GM18868 (cell line): Measurements from ENCODE around the gene COL4A6.

Experiments
- ATAC-seq: cut with Tn5 transposase; IDR thresholded peaks from one replicate; pipeline ENCODE4 v1.9.1; 2021; ENCODE audit warnings: mild to moderate bottlenecking, moderate library complexity; ENCODE audit not compliant: unreplicated experiment

COL4A6 gene

GRCh38 chrX:108332281-108332680 lies 105.9 kb downstream of the COL4A6 start:
- ATAC-seq = no peak

DNA sequence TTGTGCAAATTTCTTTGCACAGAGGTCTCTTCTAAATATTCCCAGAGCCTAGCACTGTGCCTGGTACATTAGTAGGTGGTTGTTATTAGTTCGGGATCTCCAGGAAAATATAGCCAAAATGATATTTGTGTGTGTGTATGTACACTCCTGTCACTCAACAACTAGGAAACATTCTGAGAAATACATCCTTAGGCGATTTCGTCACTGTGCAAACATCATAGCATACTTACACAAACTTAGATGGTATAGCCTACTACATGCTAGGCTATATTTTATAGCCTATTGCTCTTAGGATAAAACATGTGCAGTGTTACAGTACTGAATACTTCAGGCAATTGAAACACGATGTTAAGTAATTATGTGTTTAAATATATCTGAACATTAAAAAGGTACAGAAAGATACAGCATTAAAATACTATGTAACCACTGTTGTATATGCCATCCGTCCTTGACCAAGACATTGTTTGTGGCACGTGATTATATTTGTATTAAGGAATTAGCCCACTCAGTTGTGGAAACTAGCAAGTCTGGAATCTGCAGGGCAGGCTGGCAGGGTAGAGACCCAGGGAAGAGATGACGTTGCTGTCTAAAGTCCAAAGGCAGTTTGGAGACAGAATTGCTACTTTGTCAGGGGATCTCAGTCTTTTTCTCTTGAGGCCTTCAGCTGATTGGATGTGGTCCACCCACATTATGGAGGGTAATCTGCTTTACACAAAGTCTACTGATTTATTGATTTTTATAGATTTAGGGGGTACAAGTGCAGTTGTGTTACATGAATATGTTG lies 106.9 kb downstream of the COL4A6 start:
- no peak for ATAC-seq

DNA sequence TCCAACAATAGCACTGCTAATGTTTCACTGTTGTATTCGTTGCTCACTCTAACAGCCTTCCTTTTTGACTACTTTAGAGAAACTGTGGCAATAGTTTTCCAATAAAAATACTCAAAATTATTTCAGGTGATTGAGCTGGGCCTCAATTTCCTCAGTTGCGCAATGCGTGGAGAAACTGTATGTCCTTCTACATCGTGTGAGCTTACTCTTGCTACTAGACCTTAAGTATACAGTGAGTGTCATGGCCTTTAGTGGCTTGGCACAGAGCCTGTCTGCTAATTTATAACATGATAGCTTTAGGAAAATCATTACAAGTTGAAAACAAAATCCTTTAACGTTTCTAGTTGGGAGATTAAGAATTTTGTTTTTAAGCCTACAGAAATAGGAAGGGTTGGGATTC lies 114.5 kb downstream of the COL4A6 start:
- no peak for ATAC-seq

GRCh38 chrX:108322234-108322633 lies 116.0 kb downstream of the COL4A6 start:
- ATAC-seq = no peak

- no peak for ATAC-seq
Measured at GRCh38 chrX:108316456-108316855, 121.8 kb downstream of the COL4A6 start.

- no peak for ATAC-seq
Measured at GRCh38 chrX:108313669-108314068, 124.6 kb downstream of the COL4A6 start.

DNA sequence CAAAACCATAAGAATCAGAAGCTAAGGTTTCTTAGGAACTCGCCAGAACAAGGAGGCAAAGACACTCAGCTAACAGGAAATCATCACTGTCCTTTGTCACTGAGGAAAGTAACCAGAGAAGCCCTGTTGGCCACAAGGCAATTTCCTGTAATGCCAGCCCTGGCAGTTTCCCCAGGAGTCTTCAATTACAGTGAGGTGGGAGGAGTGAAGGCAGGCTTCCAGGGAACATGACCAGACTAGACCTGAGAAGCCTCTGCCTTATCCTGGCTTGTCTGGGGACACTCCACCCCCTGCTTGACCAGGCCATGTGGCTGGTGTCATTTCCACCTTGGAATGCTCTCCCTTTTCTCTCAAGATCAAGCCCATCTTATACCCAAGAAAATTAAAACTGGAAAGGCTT lies 125.3 kb downstream of the COL4A6 start:
- ATAC-seq = no peak

- no peak for ATAC-seq
Measured at GRCh38 chrX:108312011-108312410, 126.2 kb downstream of the COL4A6 start.

- ATAC-seq = no peak
Measured at GRCh38 chrX:108310506-108310905, 127.7 kb downstream of the COL4A6 start.

DNA sequence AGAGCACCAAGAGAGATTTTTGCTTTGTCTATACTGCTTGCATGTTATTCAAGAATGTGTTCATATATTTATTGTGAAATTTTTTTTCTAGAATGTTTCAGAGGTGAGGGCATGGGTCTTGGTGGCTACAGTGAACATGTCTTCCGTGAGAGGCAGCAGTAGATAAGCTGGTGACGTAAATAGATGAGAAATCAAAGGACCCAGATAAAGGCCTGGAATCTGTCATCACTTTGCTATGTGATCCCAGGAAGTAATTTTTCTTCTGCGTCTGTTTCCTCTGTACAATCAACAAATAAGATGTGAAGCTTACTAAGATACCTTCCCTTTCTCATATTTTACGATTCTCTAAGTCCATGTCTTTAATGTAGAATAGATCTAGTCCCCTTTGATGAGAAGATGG lies 129.1 kb downstream of the COL4A6 start:
- no peak for ATAC-seq

GRCh38 chrX:108307132-108308085 lies 130.8 kb downstream of the COL4A6 start:
- ATAC-seq = no peak

GRCh38 chrX:108306086-108306485 lies 132.1 kb downstream of the COL4A6 start:
- ATAC-seq = no peak

DNA sequence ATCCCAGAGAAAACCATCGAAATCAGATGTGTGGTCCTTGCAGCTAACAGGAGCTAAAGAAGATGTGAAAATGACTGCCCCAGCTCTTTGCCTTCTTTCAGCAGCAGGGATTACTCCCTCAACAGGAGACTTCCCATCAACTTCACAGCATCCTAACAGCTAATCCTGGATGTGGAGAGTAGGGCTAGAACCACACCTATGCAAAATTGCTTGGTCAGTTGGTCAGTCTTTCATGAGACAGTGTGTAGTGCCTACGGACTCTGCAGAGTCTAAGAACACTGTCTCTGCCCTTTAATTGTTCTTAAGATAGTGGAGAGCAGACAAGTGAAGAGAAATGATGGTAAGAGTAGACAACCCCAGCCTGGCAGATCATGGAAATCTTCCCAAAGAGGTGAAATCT lies 133.5 kb downstream of the COL4A6 start:
- no peak for ATAC-seq

GRCh38 chrX:108304210-108304609 lies 134.0 kb downstream of the COL4A6 start:
- ATAC-seq = peak; percentile 45

DNA sequence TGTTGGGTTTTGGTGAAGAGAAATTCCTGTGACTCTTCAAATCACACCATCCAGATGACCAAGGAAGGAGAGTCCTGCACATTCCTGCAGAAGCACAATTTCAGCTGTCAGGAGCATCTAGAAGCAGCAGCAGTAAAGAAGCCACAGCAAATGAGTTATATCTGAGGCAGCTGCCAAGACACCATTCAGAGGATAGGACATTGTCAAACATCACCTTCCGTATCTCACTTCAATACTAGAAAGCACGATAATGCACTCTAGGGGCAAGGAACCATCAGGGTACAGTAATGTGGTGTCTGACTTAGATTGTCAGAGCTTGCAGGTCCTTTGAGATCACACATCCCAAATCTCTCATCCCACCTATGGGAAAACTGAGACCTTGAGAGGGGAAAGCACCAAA lies 134.5 kb downstream of the COL4A6 start:
- no peak for ATAC-seq

DNA sequence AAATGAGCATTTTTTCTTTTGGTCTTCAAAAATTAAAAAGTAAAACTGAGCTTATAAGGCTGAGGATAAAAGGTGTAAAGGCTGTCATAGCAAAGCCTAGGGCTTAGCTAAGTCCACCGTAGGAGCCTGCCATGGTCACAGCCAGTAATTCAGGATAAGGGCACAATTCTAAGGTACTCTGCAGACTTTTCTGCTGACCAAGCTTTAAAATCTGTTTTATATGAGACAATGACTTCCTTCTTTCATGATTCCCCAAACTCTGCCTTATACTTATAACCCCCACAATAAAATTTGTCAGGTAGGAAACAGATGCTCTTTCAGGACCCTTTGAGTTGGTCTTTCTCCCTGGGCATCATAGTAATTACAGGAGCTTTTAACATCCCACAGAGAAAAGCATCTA lies 138.5 kb downstream of the COL4A6 start:
- peak; percentile 7 for ATAC-seq

GRCh38 chrX:108299101-108299591 lies 139.1 kb downstream of the COL4A6 start:
- ATAC-seq = peak; percentile 88

GRCh38 chrX:108298165-108298602 lies 140.0 kb downstream of the COL4A6 start:
- ATAC-seq = no peak

- ATAC-seq = no peak
Measured at GRCh38 chrX:108297290-108297689, 140.9 kb downstream of the COL4A6 start.

DNA sequence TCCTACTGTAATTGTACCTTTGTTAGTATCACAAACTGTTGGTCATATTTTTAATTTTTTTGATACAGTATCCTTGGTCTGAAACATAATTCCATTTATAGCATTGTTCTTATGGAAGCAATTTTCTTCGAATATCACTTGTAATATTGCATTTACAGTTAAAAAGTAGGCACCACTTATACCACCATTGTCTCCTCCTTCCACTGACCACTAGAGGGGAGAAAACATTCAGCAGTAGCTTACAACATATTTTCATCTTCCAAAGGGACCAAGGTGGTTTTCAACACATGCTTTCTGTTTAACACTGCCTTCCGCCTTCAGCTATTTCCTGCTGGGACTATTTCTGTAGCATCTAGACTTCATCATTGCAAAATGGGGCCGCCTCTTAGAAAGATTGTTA lies 146.2 kb downstream of the COL4A6 start:
- no peak for ATAC-seq

- ATAC-seq = no peak
Measured at GRCh38 chrX:108285918-108286317, 152.3 kb downstream of the COL4A6 start.

DNA sequence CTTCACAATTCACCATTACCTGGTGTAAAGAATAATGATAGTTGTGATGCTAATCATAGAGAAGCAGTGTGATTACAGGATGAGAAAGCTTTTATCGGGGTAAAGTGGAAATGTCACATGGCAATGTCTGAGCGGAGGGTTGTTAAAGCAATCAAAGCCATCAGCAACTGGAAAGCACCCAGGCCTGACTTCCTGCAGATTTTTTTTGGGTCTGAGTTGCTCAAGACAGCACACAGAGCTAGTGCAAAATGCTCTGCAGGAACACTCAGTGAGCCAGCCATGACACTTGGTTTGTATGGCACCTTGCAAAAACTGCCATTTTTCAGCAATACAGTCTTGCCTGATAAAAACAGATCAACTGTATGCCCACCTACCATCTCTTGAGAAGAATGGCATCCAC lies 152.9 kb downstream of the COL4A6 start:
- peak; percentile 53 for ATAC-seq
